Measurements from ENCODE around the gene PLRG1. TPM values are rescaled to one million over a fixed set of nuclear protein-coding genes. Genes with fewer than 3 reads are reported as not detected.

Gene PLRG1
- polyA plus RNA-seq, 1 donor (not counting 4 experiments of a cell fraction or from before 2014, with no cell fraction given), result 132 TPM

DNA sequence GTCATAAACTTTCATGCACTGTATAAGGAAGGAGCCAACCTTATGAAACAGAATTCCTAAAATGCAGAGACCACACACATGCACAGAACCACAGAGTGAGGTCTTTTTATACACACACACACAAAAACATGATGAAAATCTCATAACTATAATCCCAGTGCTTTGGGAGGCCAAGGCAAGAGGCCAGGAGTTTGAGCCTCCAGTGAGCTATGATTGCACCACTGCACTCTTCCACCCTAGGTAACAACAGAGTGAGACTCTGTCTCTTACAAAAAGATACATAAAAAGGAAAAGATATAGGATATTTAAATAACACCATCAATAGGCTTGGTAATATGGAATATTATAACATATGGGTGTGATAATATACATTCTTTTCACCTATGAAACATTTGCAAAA lies 29.7 kb upstream of the PLRG1 start:
- dilution Hi-C loops (cut with MboI; ENCODE audit: extremely low pct_ligation_motif_present, low sequenced_read_pairs), result no loop called here
- no peak for FAIRE-seq
- DNase-seq (ENCODE audit: low read depth, low spot score), result no peak
- no peaks in the 10 kb centered on the region for H3K79me2 ChIP-seq (ENCODE audit: control insufficient read depth, insufficient read depth, low read length)
- H3K4me3 ChIP-seq (ENCODE audit: control insufficient read depth in 2 of 3, extremely low read depth in 1 of 3, insufficient read depth in 2 of 3, low read depth in 1 of 3, low read length in 3 of 3), result no peak overlapping the region
- no peaks in the 10 kb centered on the region for H4K20me1 ChIP-seq (ENCODE audit: control insufficient read depth, extremely low read depth, insufficient read depth, low read length)
- H3K27ac ChIP-seq (ENCODE audit: control insufficient read depth, insufficient read depth, low read length), result no peak overlapping the region
- no peak overlapping the region for H3K9ac ChIP-seq (ENCODE audit: control insufficient read depth, extremely low read depth, insufficient read depth, low read length)
- no peak for TF ChIP-seq EZH2 (IDR thresholded peaks at IDR 0.05; ENCODE audit: low read length)
- TF ChIP-seq, protein P1, sequence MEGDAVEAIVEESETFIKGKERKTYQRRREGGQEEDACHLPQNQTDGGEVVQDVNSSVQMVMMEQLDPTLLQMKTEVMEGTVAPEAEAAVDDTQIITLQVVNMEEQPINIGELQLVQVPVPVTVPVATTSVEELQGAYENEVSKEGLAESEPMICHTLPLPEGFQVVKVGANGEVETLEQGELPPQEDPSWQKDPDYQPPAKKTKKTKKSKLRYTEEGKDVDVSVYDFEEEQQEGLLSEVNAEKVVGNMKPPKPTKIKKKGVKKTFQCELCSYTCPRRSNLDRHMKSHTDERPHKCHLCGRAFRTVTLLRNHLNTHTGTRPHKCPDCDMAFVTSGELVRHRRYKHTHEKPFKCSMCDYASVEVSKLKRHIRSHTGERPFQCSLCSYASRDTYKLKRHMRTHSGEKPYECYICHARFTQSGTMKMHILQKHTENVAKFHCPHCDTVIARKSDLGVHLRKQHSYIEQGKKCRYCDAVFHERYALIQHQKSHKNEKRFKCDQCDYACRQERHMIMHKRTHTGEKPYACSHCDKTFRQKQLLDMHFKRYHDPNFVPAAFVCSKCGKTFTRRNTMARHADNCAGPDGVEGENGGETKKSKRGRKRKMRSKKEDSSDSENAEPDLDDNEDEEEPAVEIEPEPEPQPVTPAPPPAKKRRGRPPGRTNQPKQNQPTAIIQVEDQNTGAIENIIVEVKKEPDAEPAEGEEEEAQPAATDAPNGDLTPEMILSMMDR (optimal IDR thresholded peaks at IDR 0.05 in 1 of 3, IDR thresholded peaks at IDR 0.05 in 1 of 3, conservative IDR thresholded peaks at IDR 0.05 in 1 of 3; ENCODE audit: extremely low read depth in 1 of 3, insufficient read depth in 2 of 3, low read length in 3 of 3), result no peak
- no peaks in the 10 kb centered on the region for H3K9me3 ChIP-seq (ENCODE audit: control insufficient read depth, low read depth, low read length)
- H3K4me2 ChIP-seq (ENCODE audit: control insufficient read depth, extremely low read depth, insufficient read depth, low read depth, low read length), result no peak overlapping the region
- no peaks in the 10 kb centered on the region for H3K9me1 ChIP-seq (ENCODE audit: control insufficient read depth, extremely low read depth, insufficient read depth, low read length)
- H2AFZ ChIP-seq (ENCODE audit: control insufficient read depth, low read length), result no peak overlapping the region
- H3K4me1 ChIP-seq (ENCODE audit: control insufficient read depth, extremely low read depth, insufficient read depth, low read length), result peaks cover 3% of the 10 kb centered on the region
- no peaks in the 10 kb centered on the region for H3K36me3 ChIP-seq (ENCODE audit: control insufficient read depth in 2 of 2, extremely low read depth in 1 of 2, insufficient read depth in 2 of 2, low read length in 2 of 2)
- H3K27me3 ChIP-seq (ENCODE audit: control insufficient read depth, extremely low read depth, insufficient read depth, low read length), result no peaks in the 10 kb centered on the region

- Histone ChIP-seq H3K4me3 (ENCODE audit: control insufficient read depth in 2 of 3, extremely low read depth in 1 of 3, insufficient read depth in 2 of 3, low read depth in 1 of 3, low read length in 3 of 3) (no peak overlapping the region), H3K9me3 (ENCODE audit: control insufficient read depth, low read depth, low read length) (no peaks in the 10 kb centered on the region), H3K79me2 (ENCODE audit: control insufficient read depth, insufficient read depth, low read length) (no peaks in the 10 kb centered on the region), H3K4me1 (ENCODE audit: control insufficient read depth, extremely low read depth, insufficient read depth, low read length) (peaks cover 3% of the 10 kb centered on the region), H3K36me3 (ENCODE audit: control insufficient read depth in 2 of 2, extremely low read depth in 1 of 2, insufficient read depth in 2 of 2, low read length in 2 of 2) (no peaks in the 10 kb centered on the region), H3K9me1 (ENCODE audit: control insufficient read depth, extremely low read depth, insufficient read depth, low read length) (no peaks in the 10 kb centered on the region), H2AFZ (ENCODE audit: control insufficient read depth, low read length) (no peak overlapping the region), H3K9ac (ENCODE audit: control insufficient read depth, extremely low read depth, insufficient read depth, low read length) (no peak overlapping the region), H4K20me1 (ENCODE audit: control insufficient read depth, extremely low read depth, insufficient read depth, low read length) (no peaks in the 10 kb centered on the region), H3K27me3 (ENCODE audit: control insufficient read depth, extremely low read depth, insufficient read depth, low read length) (no peaks in the 10 kb centered on the region), H3K4me2 (ENCODE audit: control insufficient read depth, extremely low read depth, insufficient read depth, low read depth, low read length) (no peak overlapping the region), H3K27ac (ENCODE audit: control insufficient read depth, insufficient read depth, low read length) (no peak overlapping the region)
- dilution Hi-C loops (cut with MboI; ENCODE audit: extremely low pct_ligation_motif_present, low sequenced_read_pairs), result no loop called here
- DNase-seq (ENCODE audit: low read depth, low spot score), result no peak
- FAIRE-seq, result no peak
- TF ChIP-seq, protein P1 (optimal IDR thresholded peaks at IDR 0.05 in 1 of 3, IDR thresholded peaks at IDR 0.05 in 1 of 3, conservative IDR thresholded peaks at IDR 0.05 in 1 of 3; ENCODE audit: extremely low read depth in 1 of 3, insufficient read depth in 2 of 3, low read length in 3 of 3), result no peak
- no peak for TF ChIP-seq EZH2 (IDR thresholded peaks at IDR 0.05; ENCODE audit: low read length)
Measured at GRCh38 chr4:154578919-154579318, 28.7 kb upstream of the PLRG1 start.
